B cell (primary cell): ENCODE measurements around the gene NUP214. TPM values are rescaled to one million over a fixed set of nuclear protein-coding genes. Genes with fewer than 3 reads are reported as not detected.

Source experiments
- ATAC-seq: fragments of 200-7000 bp; cut with Tn5 transposase; one replicate; pipeline ENCODE4 v1.10.0; 2021; ENCODE audit warnings: low read depth, mild to moderate bottlenecking, moderate number of reproducible peaks, moderate library complexity
- CTCF ChIA-PET: fragments of 350-600 bp; sonication (Branson Sonifier 250); formaldehyde crosslinking; loops from one replicate; lab custom pipeline; 2021; ENCODE audit warnings: antibody characterized with exemption, inconsistent platforms; lab: Charles Lee
- POLR2A ChIA-PET: fragments of 350-600 bp; sonication (Branson Sonifier 250); formaldehyde crosslinking; loops from one replicate; lab custom pipeline; 2021; ENCODE audit warnings: antibody characterized with exemption; lab: Charles Lee
- DNase-seq: peaks from one replicate; pipeline ENCODE4 v3.0.0; 2013
- H2AFZ ChIP-seq: 2 replicates; pipeline ENCODE4 v1.6.1; 2012; ENCODE audit warnings: mild to moderate bottlenecking, low read depth, low read length; ENCODE audit not compliant: insufficient read depth, poor library complexity, severe bottlenecking
- H3K27ac ChIP-seq, 2 donors: 1 replicate in 1 of 2; 2 replicates in 1 of 2; pipeline ENCODE4 v1.5.1; 2012 to 2013; ENCODE audit warnings: low read length in 2 of 2, mild to moderate bottlenecking in 2 of 2, moderate library complexity in 1 of 2
- H3K27me3 ChIP-seq, 4 experiments: fragments of 200-600 bp in 1 of 4; sonication (generic) in 1 of 4; replicated peaks in 1 of 4; 1 replicate in 2 of 4; 2 replicates in 2 of 4; pipeline versions ENCODE4 v1.6.1 to v1.7.0; 2013 to 2016; ENCODE audit warnings: low read length in 3 of 4, mild to moderate bottlenecking in 2 of 4, mixed read lengths in 1 of 4, moderate library complexity in 1 of 4; ENCODE audit not compliant: insufficient read depth in 4 of 4, control insufficient read depth in 3 of 4; ENCODE audit errors: control extremely low read depth in 1 of 4
- H3K36me3 ChIP-seq, 2 experiments: replicated peaks in 1 of 2; 1 replicate in 1 of 2; 2 replicates in 1 of 2; pipeline versions ENCODE4 v1.6.1 to v1.7.1; 2013; ENCODE audit warnings: low read length in 1 of 2; ENCODE audit not compliant: insufficient read depth in 2 of 2, control insufficient read depth in 1 of 2; ENCODE audit errors: control extremely low read depth in 1 of 2, extremely low read depth in 1 of 2
- H3K4me1 ChIP-seq, 2 donors: fragments of 200-600 bp in 1 of 2; sonication (generic) in 1 of 2; 1 replicate in 1 of 2; 2 replicates in 1 of 2; pipeline versions ENCODE4 v1.5.1 to v1.6.1; 2013 to 2017; ENCODE audit warnings: low read length in 2 of 2; ENCODE audit not compliant: control insufficient read depth in 2 of 2, insufficient read depth in 2 of 2
- H3K4me2 ChIP-seq: replicated peaks from 2 replicates; pipeline ENCODE3; 2012; ENCODE audit warnings: mild to moderate bottlenecking, low read depth, low read length; ENCODE audit not compliant: poor library complexity, severe bottlenecking
- H3K4me3 ChIP-seq, 5 experiments: fragments of 200-600 bp in 1 of 5; sonication (generic) in 1 of 5; 1 replicate in 3 of 5; 2 replicates in 2 of 5; pipeline versions ENCODE4 v1.5.1 to v1.7.0; 2011 to 2016; ENCODE audit warnings: low read length in 4 of 5, mild to moderate bottlenecking in 4 of 5, low read depth in 2 of 5, control low read depth in 1 of 5, moderate library complexity in 1 of 5; ENCODE audit not compliant: insufficient read depth in 1 of 5; ENCODE audit errors: control extremely low read depth in 1 of 5, extremely low read depth in 1 of 5
- H3K79me2 ChIP-seq: fragments of 200-600 bp; sonication (generic); one replicate; pipeline ENCODE4 v1.6.0; 2016; ENCODE audit warnings: low read length; ENCODE audit not compliant: control insufficient read depth, insufficient read depth
- H3K9ac ChIP-seq: fragments of 200-600 bp; sonication (generic); 2 replicates; pipeline ENCODE4 v1.6.1; 2017; ENCODE audit warnings: mild to moderate bottlenecking, low read length, moderate library complexity
- H3K9me3 ChIP-seq, 3 donors: one replicate each; pipeline versions ENCODE4 v1.6.1 to v1.7.1; 2013; ENCODE audit warnings: low read length in 2 of 3; ENCODE audit not compliant: control insufficient read depth in 2 of 3, insufficient read depth in 1 of 3; ENCODE audit errors: control extremely low read depth in 1 of 3
- H4K20me1 ChIP-seq: 2 replicates; pipeline ENCODE4 v1.6.0; 2012; ENCODE audit warnings: mild to moderate bottlenecking, low read length; ENCODE audit not compliant: insufficient read depth, control insufficient read depth, poor library complexity, severe bottlenecking
- H3K27ac Mint-ChIP-seq: one replicate; pipeline ENCODE4 v1.8.0; 2021; ENCODE audit warnings: mixed read lengths
- H3K27me3 Mint-ChIP-seq: one replicate; pipeline ENCODE4 v1.8.0; 2021; ENCODE audit warnings: mixed read lengths
- H3K4me1 Mint-ChIP-seq: one replicate; pipeline ENCODE4 v1.8.0; 2021; ENCODE audit warnings: mixed read lengths
- H3K4me3 Mint-ChIP-seq: one replicate; pipeline ENCODE4 v1.8.0; 2021; ENCODE audit warnings: mixed read lengths
- H3K9me3 Mint-ChIP-seq: one replicate; pipeline ENCODE4 v1.8.0; 2022; ENCODE audit warnings: mixed read lengths; ENCODE audit not compliant: insufficient read depth
- CTCF ChIP-seq: fragments of 200-600 bp; IDR thresholded peaks from one replicate; pipeline ENCODE4 v1.8.0; 2022; ENCODE audit warnings: antibody characterized with exemption, mild to moderate bottlenecking
- EZH2 ChIP-seq: IDR thresholded peaks from 2 replicates; pipeline ENCODE4 v1.6.1; 2012; ENCODE audit warnings: borderline replicate concordance, low read depth, mild to moderate bottlenecking, moderate library complexity, low read length; ENCODE audit not compliant: insufficient read depth, poor library complexity, severe bottlenecking
- WGBS: methylation state at CpG from one replicate; pipeline ENCODE4 v1.1.5; 2013; ENCODE audit warnings: missing lambda C conversion rate; ENCODE audit not compliant: insufficient coverage; 5-methylcytosine and 5-hydroxymethylcytosine counted together
- intact Hi-C: fragments of 100-400 bp; cut with micrococcal nuclease; formaldehyde crosslinking; loops from one replicate; pipeline ENCODE4 v1.10.0; 2022
- polyA plus RNA-seq: library from polyadenylated mRNA; depleted of rRNA; stranded (reverse); fragments of >200 nt; gene quantifications from 2 replicates; pipeline ENCODE4 v1.2.3, GENCODE V29; 2012
- total RNA-seq, 2 donors: library from RNA; stranded (reverse); fragments of 120-200 nt in 1 of 2; gene quantifications; 1 replicate in 1 of 2; 2 replicates in 1 of 2; pipeline versions ENCODE4 v1.2.3 to v1.2.4, GENCODE V29; 2013 to 2022

NUP214 gene
- total and polyA plus RNA-seq, 2 donors (not counting 1 experiment from before 2014, with no cell fraction given): 19.0 to 94.6 TPM

GRCh38 chr9:131167146-131167692, 41.8 kb downstream of the NUP214 start:
- Histone ChIP-seq H3K4me2 (no peak overlapping the region), H3K4me1 (no peaks in the 10 kb centered on the region), H3K9ac (no peak overlapping the region), H3K27ac (no peak overlapping the region), H3K79me2 (peaks cover 10% of the 10 kb centered on the region), H3K27me3 (no peaks in the 10 kb centered on the region), H3K36me3 (peaks cover 12 to 69% of the 10 kb centered on the region in 2 experiments), H4K20me1 (no peaks in the 10 kb centered on the region), H3K4me3 (no peak overlapping the region), H2AFZ (no peak overlapping the region), H3K9me3 (no peaks in the 10 kb centered on the region)
- no peak for ATAC-seq
- intact Hi-C loops: no loop called here
- WGBS: 100% methylated on average over 3 of the region's 6 CpGs
- TF ChIP-seq CTCF (no peak), EZH2 (no peak)
- ChIA-PET CTCF (interaction anchor here (1.4 to 1.9 kb wide), 3 partner anchors 11 to 169 kb away, joined by 5 to 10 read pairs (median 5); no protein-coding TSS in a partner anchor), POLR2A (no interaction called here)
- H3K4me3 Mint-ChIP-seq: no peak overlapping the region
- H3K4me1 Mint-ChIP-seq: no peaks in the 10 kb centered on the region
- no peak for DNase-seq
- no peaks in the 10 kb centered on the region for H3K9me3 Mint-ChIP-seq
- H3K27me3 Mint-ChIP-seq: no peaks in the 10 kb centered on the region
- H3K27ac Mint-ChIP-seq: no peak overlapping the region

GRCh38 chr9:131167936-131168335, 42.5 kb downstream of the NUP214 start:
- ChIA-PET POLR2A (no interaction called here), CTCF (interaction anchor here (1.4 to 1.9 kb wide), 2 partner anchors 10 to 169 kb away, joined by 5 to 10 read pairs; no protein-coding TSS in a partner anchor)
- no peak for ATAC-seq
- Histone ChIP-seq H3K9ac (no peak overlapping the region), H3K9me3 (no peaks in the 10 kb centered on the region), H3K27me3 (no peaks in the 10 kb centered on the region), H2AFZ (no peak overlapping the region), H3K4me3 (no peak overlapping the region), H4K20me1 (no peaks in the 10 kb centered on the region), H3K4me2 (no peak overlapping the region), H3K4me1 (no peaks in the 10 kb centered on the region), H3K36me3 (peaks cover 11 to 67% of the 10 kb centered on the region in 2 experiments), H3K27ac (no peak overlapping the region), H3K79me2 (peaks cover 8% of the 10 kb centered on the region)
- Mint-ChIP-seq H3K27ac (no peak overlapping the region), H3K4me1 (no peaks in the 10 kb centered on the region), H3K4me3 (no peak overlapping the region), H3K27me3 (no peaks in the 10 kb centered on the region), H3K9me3 (no peaks in the 10 kb centered on the region)
- TF ChIP-seq CTCF (no peak), EZH2 (no peak)
- DNase-seq: no peak
- 97% methylated on average over 4 of the region's 4 CpGs for WGBS
- intact Hi-C loops: no loop called here
